SHP77 (cell line): ENCODE data around the gene IL20RA.
A peak's percentile ranks its signal among the peaks of the same experiment; 100 is the strongest.
"Not testable (repeated sequence)": the region's sequence is repeated elsewhere in the genome, so short reads cannot be mapped to it uniquely, and the experiment has no call there.

ENCODE experiments used
- DNase-seq, 2 experiments: peaks; one replicate each; lab custom pipeline; 2025; lab: John Stamatoyannopoulos, UW

The IL20RA gene

DNA sequence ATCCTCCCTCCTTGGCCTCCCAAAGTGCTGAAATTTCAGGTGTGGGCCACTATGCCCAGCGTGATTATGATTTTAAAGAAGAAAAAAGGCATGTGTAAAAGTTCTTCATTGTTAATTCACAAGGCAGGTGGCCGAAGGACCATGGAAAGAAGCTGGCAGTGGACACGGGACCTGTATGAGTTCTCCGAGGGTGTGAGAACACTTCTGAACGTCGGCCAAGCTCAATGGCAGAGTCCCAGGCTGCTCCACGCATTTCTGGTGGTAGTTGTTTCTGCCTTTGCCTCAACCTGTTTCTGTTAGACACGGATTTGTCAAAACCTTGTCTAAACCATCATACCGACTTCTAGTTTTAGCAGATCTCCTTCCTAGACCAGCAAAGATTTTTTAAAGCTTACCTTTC is 36.6 kb downstream of the IL20RA start:
- no peak for DNase-seq

DNA sequence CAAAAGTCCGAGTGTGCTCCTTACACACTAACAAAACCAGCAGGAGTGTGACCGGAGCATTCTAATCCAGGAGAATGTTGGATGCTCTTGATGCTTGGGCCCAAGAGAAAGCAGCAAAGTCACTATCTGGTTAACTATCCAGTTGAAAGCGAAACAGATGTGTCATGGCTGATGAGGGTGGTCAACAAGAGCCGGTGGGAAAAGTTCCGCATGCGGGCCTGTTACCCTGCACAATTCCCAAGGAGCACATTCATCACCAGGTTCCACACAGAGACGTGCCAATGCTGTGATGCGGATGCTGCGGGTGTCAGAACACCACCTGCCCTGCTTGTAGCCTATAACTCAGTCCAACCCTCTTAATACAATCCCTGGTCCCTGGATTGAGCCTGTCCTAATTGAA is 38.7 kb downstream of the IL20RA start:
- DNase-seq, result no peak

DNA sequence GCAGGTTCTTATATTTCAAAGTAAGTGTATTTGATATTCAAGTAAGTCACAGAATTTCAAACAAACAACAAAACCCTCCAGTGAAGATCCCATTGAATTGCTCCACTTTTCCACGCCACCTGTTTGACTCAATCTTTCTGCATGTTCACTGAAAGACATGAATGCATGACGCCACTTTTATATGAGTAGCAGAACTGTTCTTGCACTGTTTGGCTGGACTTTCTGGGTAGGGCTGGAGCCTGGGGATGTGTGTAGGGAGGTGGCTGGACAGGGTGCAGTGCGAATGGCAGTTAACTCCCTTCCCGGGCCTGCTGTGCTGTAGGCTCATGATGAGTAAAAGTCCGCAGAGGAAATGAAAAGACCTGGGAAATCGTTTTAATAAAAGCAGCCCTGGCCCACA is 39.7 kb downstream of the IL20RA start:
- no peak for DNase-seq

DNA sequence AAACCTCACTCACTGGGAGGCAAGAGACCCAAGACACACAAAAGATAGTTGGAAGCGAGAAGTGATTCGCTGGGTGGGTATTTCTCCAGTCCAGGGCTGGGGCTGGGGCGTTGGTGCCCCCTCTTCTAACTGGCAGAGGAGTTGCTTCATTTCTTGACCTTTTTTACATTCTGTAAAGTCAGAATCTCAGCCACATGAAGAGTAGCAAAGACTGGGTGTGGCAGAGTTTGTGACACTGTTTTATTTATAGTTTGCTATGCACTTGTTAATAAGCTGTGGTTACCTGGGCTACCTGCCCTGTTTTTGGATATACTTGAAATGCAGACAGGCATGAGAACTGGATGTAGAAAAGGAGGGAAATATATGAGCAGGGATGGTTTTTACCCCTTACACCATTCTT is 42.3 kb downstream of the IL20RA start:
- DNase-seq, result no peak

DNA sequence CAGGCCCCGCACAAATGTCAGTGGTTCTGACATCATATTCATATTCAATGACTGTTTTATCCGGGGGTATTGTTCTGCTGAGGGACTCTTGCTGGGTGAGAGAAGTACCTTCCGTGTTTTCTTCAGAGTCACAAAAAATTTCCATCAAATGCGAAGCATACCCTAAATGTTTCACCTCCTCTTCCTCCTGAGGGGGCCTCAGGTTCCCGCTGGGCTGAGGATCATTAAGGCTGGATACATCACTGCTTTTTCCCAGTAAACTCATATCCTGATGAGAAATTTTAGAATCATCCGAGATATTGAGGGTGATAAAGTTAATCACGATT is 42.8 kb downstream of the IL20RA start:
- DNase-seq, result no peak

DNA sequence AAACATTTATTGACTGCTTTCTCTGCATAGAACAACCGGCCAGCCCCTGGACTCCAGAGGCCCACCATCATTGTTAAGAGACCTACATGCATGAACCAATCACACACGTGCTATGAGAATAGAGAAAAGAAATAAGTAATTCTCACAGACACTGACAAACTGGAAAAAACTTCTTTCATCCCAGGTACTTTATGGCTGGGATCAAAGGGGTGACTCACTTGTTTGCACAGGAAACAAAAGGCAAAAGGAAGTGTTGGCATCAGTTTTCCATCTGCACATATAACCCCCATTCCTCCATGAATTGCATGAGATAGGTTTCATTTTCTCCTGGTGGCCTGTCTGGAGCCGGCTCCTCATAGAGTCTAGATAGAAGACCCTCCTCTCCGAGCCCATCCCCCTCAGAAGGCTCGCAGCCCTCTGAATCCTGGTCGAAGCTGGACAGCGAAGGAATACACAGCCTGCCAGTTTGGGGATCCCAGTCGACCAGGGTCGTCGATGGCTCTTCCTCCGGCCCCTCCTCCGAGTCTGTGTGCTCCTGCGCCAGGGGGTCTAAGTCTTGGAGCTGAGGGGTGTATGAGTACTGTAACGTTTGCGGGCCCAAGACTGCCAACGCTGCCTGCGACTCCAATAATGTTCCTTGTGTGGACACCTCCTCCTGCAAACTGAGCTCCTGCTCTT is 43.3 kb downstream of the IL20RA start:
- DNase-seq, result peak; percentile 18 to 46

DNA sequence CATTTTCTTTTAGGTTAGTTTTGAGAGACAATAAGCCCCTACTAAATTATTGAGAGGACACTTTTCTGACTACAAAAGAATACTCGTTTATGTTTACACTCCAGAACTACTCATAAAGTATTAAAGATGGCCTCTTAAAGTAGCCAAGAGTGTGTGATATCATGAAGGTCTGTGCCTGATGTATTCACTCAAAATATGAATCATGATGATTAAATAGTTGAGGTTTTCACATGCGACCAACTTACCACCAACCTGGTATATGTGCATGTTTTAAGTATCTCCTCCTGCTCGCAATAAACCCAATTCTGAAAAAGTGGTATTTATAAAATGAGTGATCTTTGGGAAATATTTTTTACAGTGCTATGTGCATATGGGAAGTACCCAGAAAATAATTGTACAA is 43.9 kb downstream of the IL20RA start:
- no peak for DNase-seq

DNA sequence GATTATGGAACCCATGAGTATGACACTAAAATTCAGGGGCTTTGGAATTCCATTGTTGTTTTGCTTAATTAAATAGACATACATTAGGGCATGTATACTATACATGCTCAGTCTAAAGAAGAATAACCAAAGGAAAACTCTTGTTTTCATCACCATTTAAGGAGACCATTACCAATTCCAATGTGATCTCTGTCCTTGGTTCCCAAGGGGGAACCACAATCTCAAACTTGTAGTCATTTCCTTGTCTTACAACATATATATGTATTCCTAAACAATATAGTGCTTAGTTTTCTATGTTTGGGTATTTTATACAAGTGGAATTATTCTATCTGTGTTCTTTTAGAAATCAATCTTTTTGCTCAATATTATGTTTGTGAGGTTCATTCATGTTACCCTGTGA is 49.2 kb downstream of the IL20RA start:
- no peak for DNase-seq

DNA sequence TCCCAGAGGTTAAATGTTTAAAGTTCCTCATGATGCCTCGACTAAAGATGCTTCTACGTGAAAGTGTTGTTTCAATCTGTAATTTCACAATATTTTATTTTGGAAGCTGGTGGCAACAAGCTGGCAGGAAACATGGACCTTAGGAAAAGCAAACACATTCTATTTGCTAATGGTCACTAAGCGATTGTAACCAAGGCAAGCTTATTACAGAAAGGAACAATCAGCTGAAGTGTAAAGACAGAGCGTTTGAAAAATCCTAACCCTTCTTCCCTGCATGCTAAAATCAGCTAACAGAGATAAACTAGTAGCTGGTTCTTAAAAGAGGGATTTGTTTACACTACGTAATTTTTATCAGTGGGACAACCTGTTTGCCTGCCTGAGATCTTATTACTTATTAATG is 50.0 kb downstream of the IL20RA start:
- peak; percentile 43 to 66 for DNase-seq

DNA sequence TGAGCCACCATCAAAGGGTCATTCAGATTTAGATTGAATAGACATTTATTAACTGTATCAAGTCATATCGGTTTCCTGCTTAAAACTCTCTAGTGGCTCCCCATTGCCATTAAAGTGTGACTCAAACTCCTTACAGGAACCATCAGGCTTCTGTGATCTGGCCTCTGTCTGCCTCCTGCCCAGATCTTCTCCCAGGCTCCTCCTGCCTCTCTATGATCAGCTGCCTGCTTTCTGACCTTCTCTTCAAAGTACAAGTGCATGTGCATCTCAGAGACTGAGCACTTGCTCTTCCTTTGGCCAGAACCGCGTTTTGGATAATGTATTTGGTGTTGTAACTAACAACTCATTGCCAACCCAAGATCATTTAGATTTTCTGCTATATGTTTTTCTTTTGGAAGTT is 52.7 kb downstream of the IL20RA start:
- DNase-seq, result no peak

DNA sequence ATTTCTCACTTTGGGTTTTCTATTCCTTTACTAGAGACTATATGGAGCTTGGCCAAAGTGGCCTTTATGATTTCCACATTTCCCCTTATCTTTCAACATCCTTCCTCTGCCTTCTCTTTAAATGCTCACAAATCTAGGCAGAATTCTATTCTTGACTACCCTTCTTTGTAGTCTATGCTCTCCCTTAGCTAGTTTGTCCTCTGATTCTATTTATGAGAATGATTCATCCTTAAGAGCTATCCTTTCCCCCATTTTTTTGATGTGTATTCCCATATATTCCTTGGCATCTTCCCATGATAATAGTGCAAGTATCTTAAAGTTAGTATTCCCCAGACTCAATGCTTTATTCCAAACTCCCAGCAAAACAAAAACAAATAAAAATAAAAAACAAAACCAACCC is 53.1 kb downstream of the IL20RA start:
- DNase-seq, result no peak

DNA sequence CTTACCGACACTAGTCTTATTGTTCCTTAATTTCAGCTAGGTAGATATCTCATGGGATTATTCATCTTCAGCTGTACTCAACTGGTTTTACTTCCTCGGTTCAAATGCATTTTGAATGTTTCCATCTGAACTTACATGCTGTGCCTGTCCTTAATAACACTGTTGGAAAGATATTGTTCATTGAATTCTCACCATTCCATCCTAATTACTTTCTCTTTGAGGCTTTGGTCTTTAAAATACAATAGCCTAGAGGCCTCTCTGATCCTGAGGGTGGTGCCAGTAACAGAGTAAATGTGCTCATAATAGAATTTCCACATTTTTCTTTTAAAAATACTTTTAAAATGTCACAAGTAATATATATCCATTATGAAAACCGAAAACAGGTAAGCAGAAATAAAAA is 54.0 kb downstream of the IL20RA start:
- no peak for DNase-seq

DNA sequence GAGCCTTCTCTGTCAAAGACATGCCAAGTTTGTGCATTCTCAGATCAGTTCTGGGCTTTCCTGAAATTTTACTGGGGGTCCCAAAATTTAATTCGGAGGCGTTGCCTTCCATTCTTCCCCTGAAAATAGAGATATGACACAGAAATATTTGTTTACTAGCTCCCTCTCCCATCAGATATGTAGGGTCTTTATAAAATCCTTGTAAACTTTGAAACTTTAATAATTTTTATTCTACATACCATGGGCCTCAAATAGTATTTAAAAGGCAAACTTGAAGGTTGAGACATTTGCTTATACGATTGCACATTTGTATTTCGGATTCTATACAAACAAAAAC is 54.6 kb downstream of the IL20RA start:
- DNase-seq, result no peak

DNA sequence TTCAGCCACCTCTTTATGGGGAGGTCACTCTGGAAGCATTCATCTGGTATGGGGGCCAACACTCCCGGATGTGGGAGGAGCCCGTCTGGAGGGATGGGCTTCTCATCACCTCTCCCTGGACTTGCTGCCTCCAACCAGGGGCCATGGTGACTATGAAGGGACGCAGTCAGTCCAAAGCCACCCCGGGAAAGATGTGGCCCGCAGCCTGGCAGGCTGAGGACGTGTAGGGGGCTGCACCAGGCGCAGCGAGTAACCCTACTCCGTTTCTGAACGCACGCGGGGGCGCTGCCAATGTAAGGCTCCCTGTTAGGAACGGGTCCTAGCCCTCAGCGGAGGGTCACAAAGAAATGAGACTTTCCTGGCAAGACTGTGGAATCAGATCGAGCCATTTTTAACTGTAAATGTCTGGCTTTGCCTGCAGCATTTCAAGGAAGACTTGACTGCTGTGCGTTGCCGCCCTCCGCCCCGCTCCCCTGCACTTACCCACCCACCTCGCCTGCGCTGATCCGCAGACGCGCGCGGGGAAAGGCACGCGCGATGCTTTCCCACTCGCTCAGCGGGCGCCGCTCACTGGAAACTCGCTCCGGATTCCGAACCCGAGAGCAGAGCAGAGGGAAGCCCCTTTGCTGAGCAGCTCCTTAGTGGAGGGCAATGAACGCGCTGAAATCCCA is 55.1 kb downstream of the IL20RA start:
- peak; percentile 78 to 91 for DNase-seq

DNA sequence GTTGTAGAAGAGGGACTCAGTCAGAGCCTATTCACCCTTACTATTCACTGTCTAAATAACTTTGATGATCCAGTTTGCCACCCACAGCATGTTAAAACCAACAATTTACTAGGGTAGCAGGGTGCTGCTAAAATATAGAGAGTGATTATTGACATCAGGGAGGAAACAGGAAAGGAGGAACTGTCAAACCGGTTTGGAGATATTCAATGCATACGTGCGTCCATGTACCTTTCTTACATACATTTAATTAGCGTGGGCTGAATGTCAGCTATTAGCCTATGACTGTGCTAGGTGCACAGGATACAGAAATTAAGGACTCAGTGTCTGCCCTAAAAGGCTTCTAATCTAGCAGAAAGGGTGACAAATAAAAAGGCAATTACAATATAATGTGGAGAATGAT is 57.2 kb downstream of the IL20RA start:
- no peak for DNase-seq

DNA sequence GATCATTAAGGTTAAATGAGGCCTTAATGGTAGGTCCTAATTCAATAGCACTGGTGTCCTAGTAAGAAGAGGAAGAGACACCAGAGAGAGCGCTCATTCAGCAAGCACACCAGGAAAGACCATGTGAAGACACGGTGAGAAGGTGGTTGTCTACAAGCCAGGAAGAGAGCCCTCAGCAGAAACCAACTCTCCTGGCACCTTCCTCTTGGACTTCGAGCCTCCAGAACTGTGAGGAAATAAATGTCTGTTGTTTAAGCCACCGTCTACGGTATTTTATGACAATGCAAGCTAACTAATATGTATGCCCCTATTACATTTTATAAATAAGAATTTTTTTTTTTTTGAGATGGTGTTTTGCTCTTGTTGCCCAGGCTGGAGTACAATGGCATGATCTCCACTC is 59.3 kb downstream of the IL20RA start:
- no peak for DNase-seq

DNA sequence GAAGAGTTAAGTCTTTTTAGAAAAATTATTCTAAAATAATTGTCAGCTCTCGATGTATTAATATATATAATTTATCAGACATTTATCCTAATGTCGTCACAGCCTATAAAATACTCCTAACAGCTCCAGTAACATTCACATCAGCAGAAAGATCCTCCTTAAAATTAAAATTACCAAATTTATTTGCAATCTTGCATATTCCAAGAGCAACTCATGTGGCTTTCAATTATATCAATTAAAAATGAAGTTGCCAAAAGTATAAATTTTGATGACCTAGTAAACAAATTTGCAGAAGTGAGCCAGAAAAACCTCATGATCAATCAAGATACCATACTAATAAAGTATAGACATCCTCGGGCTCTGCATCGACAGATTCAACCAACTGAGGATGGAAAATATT is 60.2 kb downstream of the IL20RA start:
- no peak for DNase-seq

DNA sequence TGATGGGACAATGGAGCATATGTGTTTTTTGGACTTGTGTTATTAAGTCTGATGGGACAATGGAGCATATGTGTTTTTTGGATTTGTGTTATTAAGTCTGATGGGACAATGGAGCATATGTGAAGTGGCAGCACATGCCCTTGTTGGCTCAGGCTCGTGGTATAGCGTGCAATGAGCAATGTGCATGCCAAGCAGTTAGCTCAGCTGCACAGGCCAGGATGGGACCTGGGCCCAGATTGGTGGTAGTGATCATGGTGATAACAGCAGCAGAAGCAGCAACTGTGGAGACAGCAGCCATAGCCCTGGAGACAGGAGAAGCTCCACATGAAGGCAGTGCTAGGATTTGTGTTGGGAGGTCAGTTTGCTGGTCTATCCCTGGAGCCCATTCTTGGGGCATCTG is 61.1 kb downstream of the IL20RA start:
- DNase-seq, result peak; percentile 52 to 77

DNA sequence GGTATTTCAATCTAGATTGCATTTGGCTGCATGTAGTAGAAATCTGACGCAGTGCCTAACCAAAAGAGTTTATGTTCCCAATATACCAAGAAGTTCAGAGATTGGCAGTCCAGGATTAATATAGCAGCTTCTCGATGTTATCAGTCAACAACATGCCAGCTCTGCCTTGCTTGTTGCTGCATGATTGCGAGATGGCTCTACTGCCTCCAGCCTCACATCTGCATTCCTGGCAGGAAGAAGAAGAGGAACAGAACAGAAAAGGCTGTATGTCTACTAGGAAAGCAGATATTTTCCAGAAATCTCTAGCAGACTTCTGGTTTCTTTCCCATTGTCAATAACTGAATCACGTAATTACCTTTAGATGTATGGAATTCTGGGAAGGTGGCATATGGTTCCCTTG is 61.8 kb downstream of the IL20RA start:
- DNase-seq, result no peak

DNA sequence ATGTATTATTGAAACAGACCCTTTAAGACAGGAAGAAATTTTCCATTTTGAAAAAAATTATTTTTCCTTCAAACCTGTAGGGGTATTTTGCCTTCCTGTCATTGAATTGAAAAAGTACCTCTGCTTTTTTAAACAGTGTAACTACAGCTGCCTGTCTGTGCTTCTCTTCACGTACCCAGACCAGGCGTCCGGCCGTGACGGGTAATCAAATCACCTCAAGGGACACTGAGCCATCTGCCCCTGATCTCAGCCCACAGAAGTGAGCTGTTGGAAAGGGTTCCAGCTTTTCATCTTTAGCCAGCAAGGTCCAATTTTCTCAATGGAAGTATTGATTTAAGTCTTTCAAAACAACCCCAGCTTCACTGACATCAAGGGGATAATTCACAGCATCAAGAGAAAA is 64.7 kb downstream of the IL20RA start:
- peak in 1 of 2 experiments; percentile 25 for DNase-seq

DNA sequence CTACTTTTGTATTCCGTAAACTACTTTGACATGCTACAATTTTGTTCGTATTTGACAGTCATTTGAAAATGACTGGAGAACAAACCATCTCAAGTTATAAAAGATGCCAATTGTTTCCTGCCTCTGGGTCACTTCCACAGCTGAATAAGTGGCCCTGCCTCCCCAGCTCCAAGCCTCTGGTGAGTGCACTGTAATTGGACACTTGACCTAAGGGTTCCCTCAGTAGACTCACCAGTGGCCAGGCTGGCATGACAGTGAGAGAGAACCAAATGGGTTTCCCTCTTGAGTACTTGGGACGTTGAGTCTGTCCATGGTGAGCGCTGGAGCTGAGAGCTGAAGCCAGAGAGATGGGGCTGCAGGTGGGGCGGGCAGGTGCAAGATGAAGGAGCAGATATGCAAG is 65.6 kb downstream of the IL20RA start:
- DNase-seq, result peak in 1 of 2 experiments; percentile 38

DNA sequence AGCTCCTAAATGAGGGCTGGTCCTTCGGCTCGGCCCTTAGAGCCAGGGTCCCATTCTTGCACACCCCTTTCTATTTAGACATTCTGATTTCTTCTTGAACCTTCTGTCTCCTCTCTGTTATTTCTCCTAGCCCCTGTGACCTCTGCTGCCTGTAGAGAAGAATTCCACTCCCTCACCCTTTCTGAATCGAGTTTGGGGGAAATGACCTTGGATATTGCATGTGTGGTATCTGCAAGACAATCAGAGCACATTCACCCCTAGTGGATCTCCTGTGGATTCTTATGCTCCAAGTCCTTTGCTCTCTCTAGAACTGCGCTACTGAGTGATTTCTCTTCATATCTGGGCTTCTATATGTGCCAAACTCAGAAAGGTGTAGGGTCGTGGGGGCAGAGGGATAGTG is 67.7 kb downstream of the IL20RA start:
- DNase-seq, result no peak

DNA sequence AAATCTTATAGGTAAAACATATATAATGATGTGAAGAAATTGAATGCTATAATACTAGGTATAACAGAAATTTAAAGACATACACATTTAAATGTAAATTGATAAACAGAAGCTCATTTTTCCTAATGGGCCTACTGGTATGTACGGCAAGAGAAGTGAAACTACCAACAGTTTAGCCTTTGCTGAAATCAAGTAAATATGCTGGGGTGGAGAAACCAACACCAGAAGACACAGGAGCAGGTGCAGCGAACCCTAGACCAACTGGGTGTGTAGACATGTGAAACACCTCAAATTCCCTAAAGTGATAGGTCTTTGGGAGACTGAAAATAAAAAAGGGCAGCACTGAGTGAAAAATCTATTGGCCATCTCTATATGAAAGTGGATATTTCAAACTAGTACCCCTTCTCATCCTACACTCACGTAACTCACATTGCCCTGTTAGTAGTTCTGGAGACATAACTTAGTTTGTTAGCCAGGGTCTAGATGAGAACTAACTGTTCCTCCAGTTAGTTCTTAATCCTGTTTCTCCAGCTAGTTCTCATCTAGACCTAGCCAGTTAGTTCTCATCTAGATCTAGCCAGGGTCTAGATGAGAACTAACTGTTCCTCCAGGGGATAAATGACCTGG is 69.6 kb downstream of the IL20RA start:
- no peak for DNase-seq

DNA sequence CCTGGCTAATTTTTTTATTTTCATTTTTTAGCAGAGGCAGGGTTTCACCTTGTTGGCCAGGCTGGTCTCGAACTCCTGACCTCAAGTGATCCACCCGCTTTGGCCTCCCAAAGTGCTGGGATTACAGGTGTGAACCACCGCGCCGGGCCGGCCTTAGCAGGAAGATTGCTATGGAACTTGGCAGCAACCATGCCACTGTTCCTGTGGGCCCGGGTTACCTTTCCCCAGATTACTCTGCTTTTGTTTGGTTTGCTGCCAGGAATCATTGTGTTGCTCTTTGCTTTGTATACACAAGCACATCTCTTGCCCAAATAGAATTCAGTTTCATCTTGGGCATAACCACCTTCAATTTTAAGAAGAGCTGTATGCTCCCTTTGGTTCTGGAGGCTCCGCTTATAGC is 71.0 kb downstream of the IL20RA start:
- not testable (repeated sequence) for DNase-seq
